ENCODE data around the gene CD86.

The CD86 gene

GRCh38 chr3:122094693-122095092, 39.5 kb downstream of the CD86 start:
- no peaks in the 10 kb centered on the region for H4K20me1 ChIP-seq (ENCODE audit: low read depth, low read length)
- no peak overlapping the region for H3K4me2 ChIP-seq (ENCODE audit: low read depth, low read length, poor library complexity, severe bottlenecking)
- no peak overlapping the region for H3K27ac ChIP-seq (ENCODE audit: low read depth, low read length)

GRCh38 chr3:122097141-122097540, 42.0 kb downstream of the CD86 start:
- Histone ChIP-seq H2AFZ (ENCODE audit: low read depth, low read length, severe bottlenecking) (no peak overlapping the region), H3K79me2 (ENCODE audit: insufficient read depth, low read length) (no peaks in the 10 kb centered on the region), H3K9me3 (ENCODE audit: insufficient read depth, low read length) (no peaks in the 10 kb centered on the region), H3K4me2 (ENCODE audit: low read depth, low read length, poor library complexity, severe bottlenecking) (no peak overlapping the region), H3K27me3 (ENCODE audit: low read length) (no peaks in the 10 kb centered on the region), H4K20me1 (ENCODE audit: low read depth, low read length) (no peaks in the 10 kb centered on the region), H3K36me3 (ENCODE audit: low read length) (0 out of 2 replicates have a peak, but pooled peaks cover 3% of the 10 kb centered on the region), H3K4me3 (ENCODE audit: insufficient read depth, low read length, poor library complexity, severe bottlenecking) (no peak overlapping the region), H3F3A (ENCODE audit: insufficient read depth) (no peaks in the 10 kb centered on the region), H3K9ac (ENCODE audit: low read length) (no peak overlapping the region), H3K27ac (ENCODE audit: low read depth, low read length) (no peak overlapping the region), H3K9me2 (replicated peaks; ENCODE audit: insufficient read depth, low read length) (no peaks in the 10 kb centered on the region)
- TF ChIP-seq CTCF (IDR thresholded peaks at IDR 0.05; ENCODE audit: insufficient read depth, low read length, poor library complexity, severe bottlenecking) (no peak), EZH2phosphoT487 (conservative IDR thresholded peaks at IDR 0.05; ENCODE audit: low read length) (no peak)

More at GRCh38 chr3:122094693-122095092, 39.5 kb downstream of the CD86 start:
- Histone ChIP-seq H3K9ac (ENCODE audit: low read length) (no peak overlapping the region), H3K4me3 (ENCODE audit: insufficient read depth, low read length, poor library complexity, severe bottlenecking) (no peak overlapping the region), H3K36me3 (ENCODE audit: low read length) (0 out of 2 replicates have a peak, but pooled peaks cover 3% of the 10 kb centered on the region), H3K79me2 (ENCODE audit: insufficient read depth, low read length) (peaks cover 8% of the 10 kb centered on the region), H3K9me2 (replicated peaks; ENCODE audit: insufficient read depth, low read length) (no peaks in the 10 kb centered on the region), H2AFZ (ENCODE audit: low read depth, low read length, severe bottlenecking) (no peak overlapping the region), H3F3A (ENCODE audit: insufficient read depth) (0 out of 2 replicates have a peak, but pooled peaks cover 4% of the 10 kb centered on the region), H3K9me3 (ENCODE audit: insufficient read depth, low read length) (no peaks in the 10 kb centered on the region), H3K27me3 (ENCODE audit: low read length) (no peaks in the 10 kb centered on the region)
- TF ChIP-seq EZH2phosphoT487 (conservative IDR thresholded peaks at IDR 0.05; ENCODE audit: low read length) (no peak), CTCF (IDR thresholded peaks at IDR 0.05; ENCODE audit: insufficient read depth, low read length, poor library complexity, severe bottlenecking) (no peak)

- Histone ChIP-seq H3K4me3 (ENCODE audit: insufficient read depth, low read length, poor library complexity, severe bottlenecking) (no peak overlapping the region), H3K9ac (ENCODE audit: low read length) (no peak overlapping the region), H3K9me3 (ENCODE audit: insufficient read depth, low read length) (no peaks in the 10 kb centered on the region), H3F3A (ENCODE audit: insufficient read depth) (no peaks in the 10 kb centered on the region), H3K79me2 (ENCODE audit: insufficient read depth, low read length) (no peaks in the 10 kb centered on the region), H3K36me3 (ENCODE audit: low read length) (0 out of 2 replicates have a peak, but pooled peaks cover 3% of the 10 kb centered on the region), H4K20me1 (ENCODE audit: low read depth, low read length) (no peaks in the 10 kb centered on the region), H3K4me2 (ENCODE audit: low read depth, low read length, poor library complexity, severe bottlenecking) (no peak overlapping the region), H3K27me3 (ENCODE audit: low read length) (no peaks in the 10 kb centered on the region), H2AFZ (ENCODE audit: low read depth, low read length, severe bottlenecking) (no peak overlapping the region), H3K27ac (ENCODE audit: low read depth, low read length) (no peak overlapping the region), H3K9me2 (replicated peaks; ENCODE audit: insufficient read depth, low read length) (no peaks in the 10 kb centered on the region)
- TF ChIP-seq CTCF (IDR thresholded peaks at IDR 0.05; ENCODE audit: insufficient read depth, low read length, poor library complexity, severe bottlenecking): no peak
Measured at GRCh38 chr3:122098611-122099010, 43.4 kb downstream of the CD86 start.
